Nephron progenitor cell (in vitro differentiated cells): ENCODE measurements around the gene SPTB.

Experiments
- DNase-seq: peaks from one replicate; pipeline ENCODE4 v3.0.0; 2021
- H3K27ac Mint-ChIP-seq: 2 replicates; pipeline ENCODE4 v1.8.0; 2021; ENCODE audit warnings: mild to moderate bottlenecking, moderate library complexity, mixed read lengths
- H3K27me3 Mint-ChIP-seq: 2 replicates; pipeline ENCODE4 v1.8.0; 2021; ENCODE audit warnings: mild to moderate bottlenecking, low read depth, mixed read lengths; ENCODE audit not compliant: poor library complexity
- H3K36me3 Mint-ChIP-seq: 2 replicates; pipeline ENCODE4 v1.8.0; 2021; ENCODE audit warnings: low read depth, mixed read lengths
- H3K4me1 Mint-ChIP-seq: 2 replicates; pipeline ENCODE4 v1.8.0; 2021; ENCODE audit warnings: mixed read lengths
- H3K4me3 Mint-ChIP-seq: 2 replicates; pipeline ENCODE4 v1.8.0; 2021; ENCODE audit warnings: mild to moderate bottlenecking, moderate library complexity, mixed read lengths
- H3K9me3 Mint-ChIP-seq: 2 replicates; pipeline ENCODE4 v1.8.0; 2021; ENCODE audit warnings: mild to moderate bottlenecking, moderate library complexity, mixed read lengths
- TF ChIP-seq, protein P1 (sequence below): fragments of 200-600 bp; sonication (generic); IDR thresholded peaks from 2 replicates; pipeline ENCODE4 v1.5.0; 2021; ENCODE audit warnings: antibody characterized with exemption

The SPTB gene

DNA sequence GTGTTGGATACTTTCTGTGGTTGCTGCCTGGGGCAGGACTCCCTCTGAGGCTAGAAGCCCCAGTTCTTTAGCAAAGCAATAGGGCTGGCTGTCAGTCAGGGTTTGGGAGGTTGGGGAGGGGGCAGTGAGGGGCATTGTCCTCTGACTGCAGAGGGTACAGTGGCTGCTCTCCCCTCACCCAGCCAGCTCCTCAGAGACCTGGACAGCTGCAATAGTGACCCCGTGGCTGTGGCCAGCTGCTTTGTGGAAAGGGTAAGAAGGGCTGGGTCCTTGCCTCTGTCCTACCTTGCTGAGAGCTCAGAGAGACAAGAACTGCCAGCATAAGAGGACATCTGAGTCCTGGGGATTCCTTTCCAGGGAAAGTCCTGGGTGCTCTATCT is 149.7 kb downstream of the SPTB start:
- H3K27ac Mint-ChIP-seq = no peak overlapping the region

DNA sequence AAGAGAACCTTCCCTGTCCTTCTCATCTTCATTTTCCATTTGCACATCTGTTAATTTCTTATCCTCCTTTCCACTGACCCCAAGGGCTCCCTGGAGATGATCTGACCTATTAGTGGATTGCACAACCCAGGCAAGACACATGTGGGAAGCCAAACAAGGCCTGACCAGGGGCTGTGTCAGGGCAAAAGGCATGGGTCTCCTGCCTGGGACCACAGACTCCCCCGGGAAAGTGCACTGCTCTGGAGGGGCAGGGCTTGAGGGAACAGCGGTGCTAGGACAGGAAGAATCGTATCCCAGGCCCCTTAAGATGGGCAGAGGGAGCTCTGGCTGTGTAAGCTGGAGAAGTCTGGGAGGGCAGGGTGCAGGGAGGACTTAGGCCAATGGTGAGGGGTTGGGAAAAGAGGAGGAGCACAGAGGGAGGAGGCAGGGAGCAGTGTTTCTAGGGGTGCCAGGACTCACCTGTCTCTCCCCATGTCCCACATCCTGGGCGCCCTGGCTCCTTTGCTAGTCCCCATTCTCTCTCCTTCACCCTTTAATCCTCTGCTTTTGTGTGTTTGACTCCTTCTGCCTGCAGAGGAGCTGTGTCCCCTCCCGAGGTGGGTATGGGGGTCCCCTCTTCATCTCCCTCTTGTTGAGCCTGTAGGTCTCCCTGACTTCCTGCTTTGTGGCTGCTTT is 150.2 kb downstream of the SPTB start:
- Mint-ChIP-seq H3K36me3 (peaks cover 58% of the 10 kb centered on the region), H3K4me3 (no peak overlapping the region), H3K9me3 (no peaks in the 10 kb centered on the region), H3K27me3 (peaks cover 7% of the 10 kb centered on the region), H3K4me1 (peaks cover 40% of the 10 kb centered on the region), H3K27ac (no peak overlapping the region)
- TF ChIP-seq, protein P1, sequence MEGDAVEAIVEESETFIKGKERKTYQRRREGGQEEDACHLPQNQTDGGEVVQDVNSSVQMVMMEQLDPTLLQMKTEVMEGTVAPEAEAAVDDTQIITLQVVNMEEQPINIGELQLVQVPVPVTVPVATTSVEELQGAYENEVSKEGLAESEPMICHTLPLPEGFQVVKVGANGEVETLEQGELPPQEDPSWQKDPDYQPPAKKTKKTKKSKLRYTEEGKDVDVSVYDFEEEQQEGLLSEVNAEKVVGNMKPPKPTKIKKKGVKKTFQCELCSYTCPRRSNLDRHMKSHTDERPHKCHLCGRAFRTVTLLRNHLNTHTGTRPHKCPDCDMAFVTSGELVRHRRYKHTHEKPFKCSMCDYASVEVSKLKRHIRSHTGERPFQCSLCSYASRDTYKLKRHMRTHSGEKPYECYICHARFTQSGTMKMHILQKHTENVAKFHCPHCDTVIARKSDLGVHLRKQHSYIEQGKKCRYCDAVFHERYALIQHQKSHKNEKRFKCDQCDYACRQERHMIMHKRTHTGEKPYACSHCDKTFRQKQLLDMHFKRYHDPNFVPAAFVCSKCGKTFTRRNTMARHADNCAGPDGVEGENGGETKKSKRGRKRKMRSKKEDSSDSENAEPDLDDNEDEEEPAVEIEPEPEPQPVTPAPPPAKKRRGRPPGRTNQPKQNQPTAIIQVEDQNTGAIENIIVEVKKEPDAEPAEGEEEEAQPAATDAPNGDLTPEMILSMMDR = no peak
- DNase-seq = no peak

More for the DNA sequence above, 149.7 kb downstream of the SPTB start:
- peaks cover 38% of the 10 kb centered on the region for H3K4me1 Mint-ChIP-seq
- TF ChIP-seq, protein P1 = no peak
- no peak for DNase-seq
- peaks cover 7% of the 10 kb centered on the region for H3K27me3 Mint-ChIP-seq
- H3K4me3 Mint-ChIP-seq = no peak overlapping the region
- peaks cover 61% of the 10 kb centered on the region for H3K36me3 Mint-ChIP-seq
- H3K9me3 Mint-ChIP-seq = no peaks in the 10 kb centered on the region

DNA sequence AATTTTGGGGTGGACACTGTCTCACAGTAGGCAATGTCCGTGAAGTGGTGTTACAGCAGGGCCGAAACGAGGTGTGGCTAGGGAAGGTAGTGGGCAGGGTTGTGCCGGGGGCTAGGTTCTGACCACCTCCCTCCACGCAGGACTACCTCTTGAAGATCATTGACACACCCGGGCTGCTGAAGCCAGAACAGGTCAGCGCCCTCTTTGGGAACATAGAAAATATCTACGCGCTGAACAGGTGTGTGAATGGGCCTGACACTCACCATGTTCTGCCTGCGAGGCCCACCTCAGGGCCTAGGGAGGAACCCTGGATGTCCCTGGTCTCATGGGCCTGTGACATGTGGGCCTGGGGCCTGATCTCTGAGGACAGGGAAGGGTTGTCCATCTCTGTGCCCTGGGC is 150.9 kb downstream of the SPTB start:
- no peak for DNase-seq
- H3K27me3 Mint-ChIP-seq = peaks cover 7% of the 10 kb centered on the region
- H3K4me1 Mint-ChIP-seq = peaks cover 41% of the 10 kb centered on the region
- no peaks in the 10 kb centered on the region for H3K9me3 Mint-ChIP-seq
- TF ChIP-seq, protein P1 = no peak
- H3K27ac Mint-ChIP-seq = no peak overlapping the region
- peaks cover 53% of the 10 kb centered on the region for H3K36me3 Mint-ChIP-seq
- H3K4me3 Mint-ChIP-seq = no peak overlapping the region

DNA sequence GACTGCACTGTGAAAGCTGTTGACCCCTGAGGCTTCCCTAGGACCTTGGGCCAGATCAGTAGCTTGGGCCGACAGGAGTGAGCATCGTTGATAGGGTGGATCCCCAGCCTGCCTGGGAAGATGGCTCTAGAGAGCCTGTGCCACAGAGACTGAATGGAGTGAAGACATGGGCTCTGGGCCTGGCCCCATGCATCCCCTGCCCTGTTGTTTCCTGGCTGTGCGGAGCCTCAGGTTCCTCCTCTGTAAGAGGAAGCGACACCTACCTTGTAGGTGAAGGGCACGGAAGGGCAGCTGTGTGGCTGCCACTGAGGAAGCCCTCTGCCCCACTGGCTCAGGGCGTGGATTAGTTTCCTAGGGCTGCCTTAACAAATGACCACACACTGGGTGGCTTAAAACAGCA is 151.6 kb downstream of the SPTB start:
- Mint-ChIP-seq H3K4me1 (peaks cover 43% of the 10 kb centered on the region), H3K4me3 (no peak overlapping the region), H3K27ac (no peak overlapping the region), H3K36me3 (peaks cover 45% of the 10 kb centered on the region), H3K27me3 (peaks cover 7% of the 10 kb centered on the region), H3K9me3 (no peaks in the 10 kb centered on the region)
- TF ChIP-seq, protein P1 = no peak
- no peak for DNase-seq

DNA sequence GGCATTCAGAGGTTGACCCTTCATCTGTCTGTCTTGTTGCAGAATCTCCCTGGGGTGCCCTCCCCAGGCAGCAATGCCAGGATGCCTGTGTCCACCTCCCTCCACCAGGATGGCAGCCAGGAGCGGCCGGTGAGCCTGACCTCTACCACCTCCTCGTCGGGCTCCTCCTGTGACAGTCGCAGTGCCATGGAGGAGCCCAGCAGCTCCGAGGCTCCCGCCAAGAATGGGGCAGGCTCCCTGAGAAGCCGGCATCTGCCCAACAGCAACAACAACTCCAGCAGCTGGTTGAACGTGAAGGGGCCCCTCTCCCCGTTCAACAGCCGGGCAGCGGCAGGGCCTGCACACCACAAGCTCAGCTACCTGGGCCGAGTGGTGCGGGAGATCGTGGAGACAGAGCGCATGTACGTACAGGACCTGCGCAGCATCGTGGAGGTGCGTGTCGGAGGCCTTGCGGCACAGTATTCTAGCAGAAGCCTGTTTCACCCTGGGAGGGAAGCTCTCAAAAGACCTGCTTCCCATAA is 152.1 kb downstream of the SPTB start:
- Mint-ChIP-seq H3K9me3 (no peaks in the 10 kb centered on the region), H3K4me1 (peaks cover 47% of the 10 kb centered on the region), H3K27ac (no peak overlapping the region), H3K4me3 (no peak overlapping the region), H3K27me3 (peaks cover 7% of the 10 kb centered on the region), H3K36me3 (peaks cover 43% of the 10 kb centered on the region)
- TF ChIP-seq, protein P1 = no peak
- DNase-seq = no peak

DNA sequence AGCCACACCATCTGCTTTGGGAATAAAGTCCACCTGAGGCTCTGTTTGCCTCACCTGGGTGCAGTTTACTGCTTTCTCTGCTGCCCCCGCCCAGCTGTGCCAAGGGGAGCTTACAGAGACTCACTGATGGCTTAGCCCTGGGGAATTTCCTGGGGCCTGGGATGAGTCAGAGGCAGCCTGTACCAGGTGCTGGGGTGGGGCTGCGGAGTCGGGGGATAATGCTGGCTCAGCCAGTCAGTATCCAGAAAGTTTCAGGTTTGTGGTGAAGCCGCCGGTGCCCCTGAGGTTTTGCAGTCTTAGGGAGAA is 153.2 kb downstream of the SPTB start:
- no peak overlapping the region for H3K4me3 Mint-ChIP-seq
- H3K27ac Mint-ChIP-seq = no peak overlapping the region
- peaks cover 38% of the 10 kb centered on the region for H3K36me3 Mint-ChIP-seq
- no peaks in the 10 kb centered on the region for H3K9me3 Mint-ChIP-seq
- no peak for DNase-seq
- TF ChIP-seq, protein P1 = no peak
- H3K27me3 Mint-ChIP-seq = peaks cover 16% of the 10 kb centered on the region
- H3K4me1 Mint-ChIP-seq = peaks cover 58% of the 10 kb centered on the region
